HG03575 (cell line): Measurements from ENCODE around the gene NPIPB8.
"Not testable (repeated sequence)": the region's sequence is repeated elsewhere in the genome, so short reads cannot be mapped to it uniquely, and the experiment has no call there.

Experiments
- ATAC-seq: cut with Tn5 transposase; IDR thresholded peaks from one replicate; pipeline ENCODE4 v1.9.1; 2021; ENCODE audit not compliant: unreplicated experiment, insufficient number of reproducible peaks, low FRiP score; ENCODE audit errors: extremely low read depth

The NPIPB8 gene

GRCh38 chr16:28604186-28604565 lies 33.7 kb upstream of the NPIPB8 start:
- ATAC-seq, result no peak

DNA sequence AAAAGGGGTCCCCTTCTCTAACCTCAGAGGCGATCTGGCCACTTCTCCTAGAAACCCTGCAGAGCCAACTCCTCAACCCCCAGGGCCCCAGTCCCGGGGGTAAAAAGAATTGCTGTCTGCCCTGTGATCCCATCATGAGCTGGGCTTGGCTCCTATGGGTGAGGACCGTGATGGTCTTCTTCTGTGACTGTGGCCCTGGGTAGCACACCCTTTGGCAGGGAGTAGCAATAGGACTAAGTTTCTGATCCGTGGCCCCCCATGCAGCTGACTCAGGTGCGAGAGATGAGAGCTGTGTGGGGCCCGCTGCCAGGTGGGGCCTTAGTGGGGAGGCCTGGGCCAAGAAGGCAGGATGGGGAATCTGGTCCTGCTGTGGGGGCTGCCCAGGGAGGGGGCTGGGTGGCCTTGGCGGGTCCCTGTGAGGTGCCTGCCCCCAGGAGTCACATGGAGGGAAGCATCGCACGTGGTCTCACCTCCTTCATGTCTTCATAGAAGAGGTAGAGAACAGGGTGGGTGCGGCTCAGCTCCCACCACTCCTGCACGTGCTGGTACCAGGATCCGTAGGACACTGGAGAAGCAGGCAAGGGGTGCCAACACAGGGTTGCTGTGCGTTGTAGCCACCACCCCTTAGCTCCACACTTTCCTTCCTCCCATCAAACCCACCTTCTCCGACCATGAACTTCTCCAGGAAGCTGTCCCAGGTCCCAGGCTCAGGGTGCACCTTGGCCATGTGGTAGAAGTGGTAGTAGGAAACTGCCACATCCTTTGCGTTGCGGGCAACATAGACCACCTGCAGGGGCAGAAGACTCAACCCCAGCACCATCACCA lies 31.4 kb upstream of the NPIPB8 start:
- ATAC-seq, result no peak

DNA sequence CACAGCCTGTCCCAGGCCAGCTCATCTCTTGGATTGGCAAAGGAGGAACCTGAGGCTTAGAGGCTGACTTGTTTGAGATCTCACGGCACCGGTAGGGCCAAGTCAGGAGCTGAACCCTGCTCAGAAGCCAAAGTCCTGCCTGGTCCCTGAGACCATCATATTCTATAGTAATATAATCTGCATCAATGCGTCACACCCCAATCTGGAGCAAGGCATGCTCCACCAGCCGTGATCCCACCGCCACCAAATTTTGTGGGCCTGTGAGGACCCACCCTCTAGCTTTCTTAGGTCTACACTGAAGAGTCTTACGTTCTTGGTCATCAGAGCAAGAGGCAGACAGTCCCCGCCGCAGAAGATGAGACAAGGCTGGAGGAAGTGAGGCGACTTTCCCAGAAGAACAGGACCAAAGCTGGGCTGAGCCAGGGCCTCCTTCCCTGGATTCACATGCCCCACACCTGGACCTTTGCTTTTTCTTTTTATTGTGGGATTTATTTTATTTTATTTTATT lies 30.7 kb upstream of the NPIPB8 start:
- ATAC-seq, result no peak

DNA sequence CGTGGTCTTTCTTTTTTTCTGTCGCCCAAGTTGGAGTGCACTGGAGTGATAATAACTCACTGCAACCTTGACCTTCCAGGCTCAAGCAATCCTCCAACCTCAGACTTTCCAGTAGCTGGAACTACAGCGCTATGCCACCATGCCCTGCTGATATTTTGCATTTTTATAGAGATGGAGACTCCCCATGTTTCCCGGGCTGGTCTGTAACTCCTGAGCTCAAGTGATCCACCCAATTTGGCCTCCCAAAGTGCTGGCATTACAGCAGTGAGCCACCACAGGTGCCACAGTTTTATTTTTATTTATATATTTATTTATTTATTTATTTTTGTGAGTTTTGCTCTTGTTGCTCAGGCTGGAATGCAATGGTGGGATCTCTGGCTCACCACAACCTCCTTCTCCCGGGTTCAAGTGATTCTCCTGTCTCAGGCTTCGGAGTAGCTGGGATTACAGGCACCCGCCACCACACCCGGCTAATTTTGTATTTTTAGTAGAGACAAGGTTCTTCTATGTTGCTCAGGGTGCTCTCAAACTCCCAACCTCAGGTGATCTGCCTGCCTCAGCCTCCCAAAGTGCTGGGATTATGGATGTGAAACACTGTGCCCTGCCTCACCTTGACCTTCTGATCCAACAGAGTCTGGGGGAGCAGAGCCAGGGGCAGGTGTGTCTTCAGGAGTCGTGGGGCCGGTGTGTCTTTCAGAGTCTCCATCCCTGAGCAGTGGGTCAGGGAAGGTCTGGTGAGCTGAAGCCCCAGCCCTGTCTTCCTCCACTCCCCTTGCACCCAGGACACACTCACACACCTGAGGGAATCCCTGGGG lies 30.0 kb upstream of the NPIPB8 start:
- ATAC-seq, result not testable (repeated sequence)

DNA sequence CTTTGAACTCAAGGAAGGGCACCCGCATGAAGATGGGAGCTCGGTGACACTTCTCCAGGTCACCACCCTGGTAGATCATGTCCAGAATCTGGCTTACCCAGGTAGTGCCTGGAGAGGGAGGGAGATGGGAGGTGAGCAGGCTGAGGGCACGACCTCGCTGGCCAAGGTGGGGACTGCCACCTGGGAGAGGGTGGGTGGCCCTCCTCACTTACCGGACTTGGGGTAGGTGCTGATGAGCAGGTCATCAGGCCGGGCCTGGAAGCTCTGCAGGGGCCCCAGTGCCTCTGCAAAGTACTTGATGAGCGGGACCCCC lies 29.4 kb upstream of the NPIPB8 start:
- ATAC-seq, result not testable (repeated sequence)

DNA sequence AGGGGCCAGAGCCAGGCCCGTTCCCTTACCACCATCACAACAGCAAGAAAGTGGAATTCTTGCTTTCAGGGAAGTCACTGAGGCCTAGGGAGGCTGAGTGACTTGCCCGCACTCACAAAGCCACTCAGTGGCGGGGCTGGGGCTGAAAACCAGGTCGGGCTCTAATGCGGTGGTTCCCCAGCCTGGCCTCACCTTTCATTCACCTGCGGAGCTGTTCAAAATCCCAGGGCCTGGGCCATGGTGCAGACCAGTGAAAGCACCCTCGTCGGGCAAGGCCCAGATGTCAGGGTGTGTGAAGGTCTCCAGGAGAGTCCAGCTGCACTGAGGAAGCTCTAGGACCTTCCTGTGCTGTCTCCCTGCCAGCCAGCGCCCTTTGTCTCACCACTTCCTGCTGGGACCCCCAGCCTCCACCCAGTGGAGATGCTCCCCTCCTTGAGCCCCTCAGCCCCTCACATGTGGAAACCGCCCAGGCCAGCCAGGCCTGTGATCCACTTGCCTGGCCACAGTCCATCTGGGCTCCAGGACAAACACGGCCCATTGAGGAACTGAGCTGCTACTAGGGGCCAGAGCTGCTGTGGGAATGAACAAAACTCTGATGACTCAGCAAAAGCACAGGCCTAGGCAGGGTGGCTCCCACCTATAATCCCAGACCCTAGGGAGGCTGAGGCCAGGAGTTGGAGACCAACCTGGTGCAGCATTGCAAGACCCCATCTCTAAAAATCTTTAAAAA lies 28.8 kb upstream of the NPIPB8 start:
- not testable (repeated sequence) for ATAC-seq

GRCh38 chr16:28609631-28610594 lies 28.0 kb upstream of the NPIPB8 start, which contains the start of gene SULT1A1:
Gene SULT1A1, minus strand, starts transcription at chr16:28610044. Its CDS starts 1,189 bp downstream, at chr16:28608855.
- ATAC-seq, result no peak

GRCh38 chr16:28610595-28611191 lies 27.2 kb upstream of the NPIPB8 start:
- no peak for ATAC-seq

GRCh38 chr16:28612359-28613280 lies 25.2 kb upstream of the NPIPB8 start:
- ATAC-seq, result not testable (repeated sequence)

- ATAC-seq, result not testable (repeated sequence)
Measured at GRCh38 chr16:28613912-28614311, 24.0 kb upstream of the NPIPB8 start.

GRCh38 chr16:28614561-28614960 lies 23.3 kb upstream of the NPIPB8 start:
- ATAC-seq, result not testable (repeated sequence)

DNA sequence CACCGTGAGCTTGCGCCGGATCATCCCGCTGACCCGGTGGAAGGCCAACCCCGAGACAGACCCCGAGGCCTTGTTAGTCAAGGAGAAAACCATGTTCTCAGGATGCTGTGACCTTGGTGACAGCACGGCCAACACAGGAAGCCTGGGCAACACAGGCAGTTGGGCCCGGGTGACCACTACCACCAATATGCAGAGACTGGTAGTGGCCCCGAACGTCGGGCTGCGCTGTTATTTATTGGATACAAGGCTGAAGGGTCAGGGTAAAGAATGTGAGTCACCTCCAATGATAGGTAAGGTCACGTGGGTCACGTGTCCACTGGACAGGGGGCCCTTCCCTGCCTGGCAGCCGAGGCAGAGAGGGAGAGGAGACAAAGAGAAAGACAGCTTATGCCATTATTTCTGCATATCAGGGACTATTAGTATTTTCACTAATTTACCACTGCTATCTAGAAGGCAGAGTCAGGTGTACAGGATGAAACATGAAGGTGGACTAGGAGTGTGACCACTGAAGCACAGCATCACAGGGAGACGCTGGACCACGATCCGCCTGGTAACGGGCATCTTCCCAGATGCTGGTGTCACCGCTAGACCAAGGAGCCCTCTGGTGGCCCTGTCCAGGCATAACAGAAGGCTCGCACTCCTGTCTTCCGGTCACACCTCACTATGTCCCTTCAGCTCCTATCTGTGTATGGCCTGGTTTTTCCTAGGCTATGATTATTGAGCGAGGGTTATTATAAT lies 22.2 kb upstream of the NPIPB8 start:
- ATAC-seq, result not testable (repeated sequence)

- not testable (repeated sequence) for ATAC-seq
Measured at GRCh38 chr16:28616224-28616577, 21.7 kb upstream of the NPIPB8 start.

DNA sequence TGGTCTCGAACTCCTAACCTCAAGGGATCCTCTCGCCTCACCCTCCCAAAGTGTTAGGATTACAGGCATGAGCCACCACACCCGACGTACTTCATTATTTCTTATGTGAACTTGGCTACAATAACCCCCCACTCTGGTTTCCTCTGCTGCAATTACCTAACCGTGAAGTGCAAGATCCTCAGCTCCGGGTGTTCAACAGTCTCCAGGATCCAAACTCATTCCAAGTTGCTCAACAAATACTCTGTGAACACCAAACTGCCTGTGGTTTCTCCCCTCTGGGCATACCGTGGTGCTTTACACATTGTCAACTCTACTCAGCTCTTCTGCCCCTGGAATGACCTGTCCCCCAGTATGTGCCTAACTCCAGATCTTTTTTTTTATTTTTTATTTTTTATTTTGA lies 21.2 kb upstream of the NPIPB8 start:
- no peak for ATAC-seq

- no peak for ATAC-seq
Measured at GRCh38 chr16:28617874-28618273, 20.0 kb upstream of the NPIPB8 start.

- not testable (repeated sequence) for ATAC-seq
Measured at GRCh38 chr16:28620316-28620715, 17.5 kb upstream of the NPIPB8 start.
